Dermis blood vessel endothelial cell (primary cell): ENCODE measurements around the gene ANKRD13C. TPM values are rescaled to one million over a fixed set of nuclear protein-coding genes. Genes with fewer than 3 reads are reported as not detected.

Source experiments
- DNase-seq: peaks from one replicate; pipeline ENCODE4 v3.0.0; 2010
- total RNA-seq: library from RNA; depleted of rRNA; stranded (reverse); fragments of >200 nt; gene quantifications from 2 replicates; pipeline ENCODE4 v1.2.3, GENCODE V29; 2014

Gene ANKRD13C
- total RNA-seq, 1 donor from 2014 or later: 27.6 TPM

GRCh38 chr1:70211541-70211940 lies 143.0 kb downstream of the ANKRD13C start:
- no peak for DNase-seq

- peak; percentile 35 for DNase-seq
Measured at GRCh38 chr1:70210820-70211219, 143.7 kb downstream of the ANKRD13C start.

Other genes with a start within 250 kb of the ANKRD13C start
- gene LRRC40, start 149.1 kb downstream of the ANKRD13C start, total RNA-seq: 28.2 and 36.6 TPM in 2 replicates
- gene SRSF11, start 133.3 kb downstream of the ANKRD13C start, total RNA-seq: 116 and 121 TPM in 2 replicates
- gene CTH, start 56.5 kb upstream of the ANKRD13C start, total RNA-seq: 1.0 and 1.5 TPM in 2 replicates